GM18870 (cell line): Measurements from ENCODE around the gene PTN.

Source experiments
- ATAC-seq: cut with Tn5 transposase; IDR thresholded peaks from one replicate; pipeline ENCODE4 v1.9.1; 2021; ENCODE audit warnings: moderate library complexity; ENCODE audit not compliant: unreplicated experiment

PTN gene

DNA sequence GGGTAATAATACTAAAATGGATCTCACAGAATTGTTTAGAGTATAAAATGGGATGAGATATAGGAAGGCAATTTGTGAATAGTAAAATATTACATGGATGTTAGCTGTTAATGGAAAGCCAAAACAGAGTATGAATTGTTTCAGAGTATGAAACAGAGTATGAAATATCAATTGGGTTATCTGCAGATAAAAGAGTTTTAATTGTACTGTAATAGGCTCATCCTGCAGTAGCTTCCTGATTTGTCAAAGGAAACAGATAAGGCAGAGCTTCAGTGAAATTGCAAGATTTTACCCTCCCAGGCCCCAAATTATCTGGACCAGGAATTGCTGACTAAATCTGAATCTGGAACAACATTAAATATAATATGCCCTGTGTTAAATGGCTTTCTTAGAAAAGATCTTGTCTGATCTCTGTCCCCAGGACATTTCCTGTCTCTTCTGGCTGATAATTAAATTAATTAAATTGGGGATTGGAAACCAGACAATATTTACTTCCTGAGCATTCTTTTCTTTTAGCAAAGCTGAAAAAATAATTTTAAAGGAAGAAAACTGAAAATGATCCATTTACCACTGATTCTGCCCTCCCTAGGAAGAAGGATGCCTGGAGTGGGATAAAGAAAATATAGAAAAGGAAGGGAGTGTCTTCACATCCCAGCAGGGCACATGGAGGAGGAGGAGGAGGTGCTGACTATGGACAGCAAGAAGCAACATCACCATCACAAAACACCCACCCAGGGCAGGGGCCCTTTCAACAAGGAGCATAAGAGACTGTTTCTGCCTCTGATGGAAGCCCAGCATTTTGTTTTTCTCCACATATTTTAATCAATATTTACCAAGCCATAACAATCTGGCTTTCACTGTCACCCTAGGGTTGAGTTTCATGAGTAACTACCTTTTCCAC lies 18.5 kb downstream of the PTN start:
- ATAC-seq = no peak

GRCh38 chr7:137316648-137317353 lies 26.7 kb downstream of the PTN start:
- no peak for ATAC-seq

DNA sequence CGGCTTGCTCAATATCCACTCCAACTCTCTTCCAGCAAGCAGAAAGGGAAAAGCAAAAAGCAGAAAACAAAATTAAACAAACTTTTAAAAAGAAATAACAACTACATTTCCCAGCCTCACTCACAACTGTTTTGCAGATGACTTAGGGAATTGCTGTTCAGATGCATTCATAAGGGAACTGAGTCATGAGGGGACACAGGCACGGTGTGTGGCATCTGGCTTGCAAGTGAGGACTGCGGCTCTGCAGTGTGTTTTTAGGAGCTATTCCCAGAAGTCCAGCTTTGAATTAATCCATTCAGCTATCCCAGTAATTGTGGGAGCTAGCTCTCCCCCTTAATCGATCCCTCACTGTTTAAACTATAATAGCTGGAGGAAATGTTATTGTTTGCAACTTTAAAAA lies 30.3 kb downstream of the PTN start:
- ATAC-seq = no peak

DNA sequence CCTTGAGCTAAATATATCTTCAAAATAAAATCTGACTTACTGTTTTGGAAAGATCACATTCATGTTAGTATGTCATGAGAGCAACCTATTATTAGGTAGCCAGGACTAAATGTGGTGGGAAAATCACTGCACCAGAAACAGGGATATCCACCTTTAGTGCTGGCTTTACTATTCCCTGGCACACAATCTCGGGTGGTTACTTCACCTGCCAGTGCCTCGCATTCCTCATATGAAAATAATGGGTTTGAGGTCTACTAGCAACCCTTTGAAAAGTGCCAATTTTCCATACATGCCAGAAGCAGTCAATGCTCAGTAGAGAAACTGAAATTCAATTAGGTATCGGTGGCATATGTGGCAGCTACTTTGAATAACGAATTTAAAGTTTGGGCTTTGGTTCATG lies 36.8 kb downstream of the PTN start:
- ATAC-seq = no peak

DNA sequence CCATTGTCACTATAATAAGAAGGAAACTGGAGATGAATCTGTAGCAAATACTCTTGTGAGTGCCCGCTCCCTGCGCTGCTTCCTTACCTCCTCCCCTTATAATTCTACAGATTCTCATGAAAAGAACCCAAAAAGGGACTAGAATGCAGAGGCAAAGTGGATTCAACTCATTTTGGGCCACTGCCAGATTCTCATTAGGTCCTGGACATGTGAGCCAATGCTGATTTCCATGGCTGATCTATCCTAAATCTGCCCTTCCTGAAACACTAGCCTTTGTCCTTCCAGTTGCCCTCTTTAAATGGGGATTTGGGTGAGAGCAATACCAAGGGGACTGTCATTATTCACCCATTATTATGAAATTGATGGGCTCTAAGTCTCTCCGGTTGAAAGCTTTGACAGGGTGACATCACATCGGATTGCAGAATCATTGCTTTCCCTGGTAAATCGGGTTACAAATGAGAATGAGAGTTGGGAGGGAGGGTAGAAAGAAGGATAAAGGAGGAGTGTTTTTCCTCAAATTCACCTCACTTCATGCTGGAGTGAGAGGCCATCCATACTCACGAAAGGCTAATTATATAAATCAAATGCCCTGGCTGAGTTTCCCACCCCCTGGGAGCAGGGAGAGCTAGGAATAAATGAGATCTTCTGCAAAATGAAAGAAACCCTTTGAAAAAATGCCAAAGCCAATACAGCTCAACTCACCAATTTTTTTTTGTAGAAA lies 37.5 kb downstream of the PTN start:
- no peak for ATAC-seq

- no peak for ATAC-seq
Observed at GRCh38 chr7:137304624-137305235, 38.8 kb downstream of the PTN start.

DNA sequence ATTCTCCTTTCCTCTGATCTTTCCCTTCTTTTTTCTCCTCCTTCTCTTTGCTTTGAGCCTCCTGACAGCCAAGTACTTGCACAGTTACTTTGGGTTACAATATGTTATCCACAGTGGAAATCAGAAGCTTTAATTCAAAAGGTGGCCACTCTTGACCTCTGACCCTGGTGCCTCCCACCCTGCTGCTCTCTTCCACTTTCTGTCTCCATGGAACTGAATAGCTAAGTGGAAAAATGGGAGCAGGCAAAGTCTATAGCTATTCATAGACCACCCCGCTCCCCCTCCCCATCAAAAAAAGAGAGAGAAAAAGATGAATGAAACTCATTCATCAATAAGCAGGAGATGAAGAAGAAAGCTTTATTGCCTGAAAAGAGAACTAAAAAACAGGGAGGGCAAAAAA lies 39.4 kb downstream of the PTN start:
- ATAC-seq = no peak

- no peak for ATAC-seq
Observed at GRCh38 chr7:137302081-137302480, 41.5 kb downstream of the PTN start.

DNA sequence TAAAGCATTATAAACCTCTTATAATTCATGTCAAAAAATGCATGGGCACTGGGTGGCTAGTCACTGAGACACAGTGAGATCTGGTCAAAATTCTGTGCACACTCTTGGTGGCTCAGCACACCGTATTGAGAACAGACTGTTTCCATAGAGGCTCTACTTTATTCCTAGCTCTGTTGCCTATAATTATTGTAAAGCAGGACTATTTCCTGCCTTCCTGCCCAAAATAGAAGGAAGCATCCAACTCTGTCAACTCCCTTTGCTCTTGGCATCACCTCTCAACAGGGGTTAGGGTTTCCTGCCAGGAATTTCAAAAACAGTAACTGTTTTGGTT lies 45.1 kb downstream of the PTN start:
- no peak for ATAC-seq

DNA sequence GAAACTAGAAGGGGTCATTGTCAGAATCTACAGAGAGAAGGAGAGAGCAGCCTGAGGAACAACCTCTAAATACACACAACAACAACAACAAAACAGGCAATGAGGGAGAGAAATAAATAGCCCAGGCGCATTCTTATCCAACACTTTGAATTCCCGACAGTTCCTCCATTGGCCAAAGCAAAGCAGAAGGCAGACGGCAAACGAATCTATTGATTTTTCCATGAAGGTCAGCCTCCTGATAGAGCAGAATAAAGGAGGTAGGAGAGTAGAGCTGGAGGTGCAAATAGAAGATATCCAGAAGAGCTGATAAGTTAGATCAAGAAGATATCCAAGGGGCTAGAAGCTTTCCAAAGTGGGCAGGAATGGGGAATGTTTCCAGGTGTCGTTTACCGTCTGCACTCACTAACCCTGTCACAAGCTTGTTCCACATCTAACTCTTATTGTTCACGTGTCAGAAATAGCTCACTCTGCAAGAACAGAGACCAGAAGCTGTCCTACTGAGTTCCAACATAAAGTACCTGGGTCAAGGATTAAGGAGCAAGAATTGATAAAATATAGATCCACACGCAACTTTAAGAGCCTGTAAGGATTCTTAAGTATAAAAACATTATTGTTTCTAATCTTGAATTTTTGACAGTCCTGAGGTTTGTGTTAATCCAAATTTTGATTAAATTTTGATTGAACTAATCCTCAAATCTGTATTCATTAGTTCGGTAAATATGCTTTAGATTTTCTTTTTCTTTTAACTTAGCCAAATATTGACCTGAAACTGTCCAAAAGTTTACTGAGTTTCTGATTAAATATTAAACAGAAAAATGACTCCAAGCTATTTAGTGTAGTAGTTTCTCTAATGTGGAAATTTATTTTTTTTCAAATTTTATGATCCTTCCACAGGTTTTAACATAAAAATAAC lies 45.7 kb downstream of the PTN start:
- no peak for ATAC-seq

DNA sequence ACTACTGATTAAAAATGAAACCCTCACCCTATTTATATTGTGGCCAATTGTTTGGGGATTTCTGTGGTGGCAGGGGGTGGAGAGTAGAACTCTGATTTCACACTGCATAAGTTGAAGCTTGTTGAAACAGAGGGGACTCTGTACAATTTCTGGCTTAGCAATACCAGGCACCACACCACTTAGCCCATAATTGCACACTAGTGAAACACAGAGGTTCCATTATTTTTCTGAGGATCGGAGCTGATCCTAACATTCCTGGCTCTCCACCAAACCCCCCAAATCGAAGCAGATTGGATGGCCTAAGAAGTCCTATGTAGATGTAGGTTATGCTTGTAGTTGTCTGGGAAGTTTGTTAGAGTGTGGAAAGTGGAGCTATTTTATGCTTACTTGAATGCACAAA lies 47.0 kb downstream of the PTN start:
- ATAC-seq = no peak

DNA sequence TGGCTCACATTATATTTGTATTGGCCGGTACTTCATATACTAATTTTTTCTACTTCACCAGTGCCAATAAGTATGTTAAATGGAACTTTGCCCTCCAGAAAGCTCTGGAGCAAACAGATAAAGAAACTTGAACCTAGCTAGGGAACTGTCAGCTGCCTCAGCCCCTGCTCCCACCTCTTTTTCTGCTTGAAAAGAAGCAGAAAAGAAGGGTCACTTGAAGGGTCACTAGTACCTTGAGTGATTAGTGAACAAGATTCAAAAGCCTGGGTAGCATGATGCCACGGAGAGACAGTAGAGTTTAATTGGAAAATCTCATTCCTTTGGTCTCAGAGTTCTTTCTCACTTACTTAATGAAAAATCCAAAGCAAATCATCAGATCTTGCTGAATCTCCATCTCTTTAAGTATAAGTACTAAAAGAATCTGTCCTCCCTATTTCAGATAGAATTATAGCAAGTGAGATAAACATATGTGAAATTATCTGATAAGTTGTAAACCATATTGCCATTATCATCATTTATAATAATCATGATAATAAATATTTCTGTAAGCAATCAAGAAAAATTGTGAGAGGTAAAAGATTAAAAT lies 47.7 kb downstream of the PTN start:
- no peak for ATAC-seq

GRCh38 chr7:137289101-137289500 lies 54.4 kb downstream of the PTN start:
- no peak for ATAC-seq

DNA sequence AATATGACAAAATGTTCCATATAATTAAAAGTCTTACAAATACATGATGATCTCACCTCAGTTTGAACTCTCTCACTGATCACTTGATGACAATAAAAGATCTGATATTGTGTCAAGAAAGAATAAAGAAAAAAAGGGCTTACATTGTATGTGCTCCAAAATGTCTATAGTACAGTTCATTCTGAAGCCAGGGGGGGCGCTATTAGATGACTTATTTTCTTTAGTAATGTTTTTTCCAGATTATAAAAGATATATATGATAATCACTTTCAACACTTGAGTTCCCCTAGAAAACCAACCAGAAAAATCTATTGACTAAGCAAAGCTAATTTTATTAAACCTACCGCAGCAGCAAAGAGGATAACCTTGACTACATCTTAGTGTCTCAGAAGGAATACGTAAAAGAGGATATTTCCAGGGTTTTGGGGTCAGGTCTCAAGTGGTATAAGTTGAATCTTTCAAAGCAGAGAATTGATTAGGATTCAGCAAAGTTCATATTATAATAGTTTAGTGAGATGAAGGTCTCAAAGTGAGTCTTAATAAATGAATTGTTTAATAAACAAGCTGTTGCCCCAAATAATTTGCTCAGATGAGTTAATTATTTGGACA lies 55.8 kb downstream of the PTN start:
- ATAC-seq = no peak

DNA sequence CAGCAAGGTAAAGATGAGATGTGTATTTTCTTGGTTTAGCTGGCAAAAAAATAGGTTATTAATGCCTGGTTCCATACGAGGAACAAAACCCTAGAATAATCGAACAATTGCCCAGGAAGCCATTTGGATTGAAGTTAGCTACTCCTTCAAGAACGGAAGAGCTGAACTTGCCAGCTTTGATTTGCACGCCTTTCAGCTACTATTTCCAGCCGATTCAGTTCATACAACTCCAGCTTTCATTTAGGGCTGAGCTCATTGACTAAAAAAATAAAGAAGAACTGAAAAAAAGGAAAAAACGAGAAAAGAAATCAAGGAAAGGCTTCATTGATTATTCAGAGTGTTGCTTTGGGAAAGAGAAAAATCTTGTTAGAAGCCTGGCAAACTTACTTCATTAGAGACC lies 60.4 kb downstream of the PTN start:
- no peak for ATAC-seq

DNA sequence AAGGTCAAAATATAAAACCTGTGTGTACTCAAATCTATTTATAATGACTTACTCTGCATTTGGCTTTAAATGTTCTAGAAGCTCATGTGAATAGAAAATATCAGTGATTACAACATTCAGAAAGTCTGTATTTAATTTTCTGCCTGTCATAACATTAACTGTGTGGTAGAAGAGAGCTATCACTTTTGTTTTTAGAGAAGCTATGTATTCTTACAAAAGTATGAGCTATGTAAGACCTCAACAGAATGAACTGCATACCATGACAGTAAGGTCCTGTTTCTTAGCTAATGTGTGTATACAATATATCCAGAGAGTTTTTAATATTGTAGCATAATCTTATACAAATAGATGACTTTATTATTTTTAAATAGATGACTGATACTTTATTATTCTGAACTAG lies 61.5 kb downstream of the PTN start:
- no peak for ATAC-seq

- no peak for ATAC-seq
Observed at GRCh38 chr7:137276189-137276588, 67.3 kb downstream of the PTN start.

- ATAC-seq = no peak
Observed at GRCh38 chr7:137272249-137272648, 71.3 kb downstream of the PTN start.

- ATAC-seq = no peak
Observed at GRCh38 chr7:137269240-137269639, 74.3 kb downstream of the PTN start.
